ENCODE results near the gene OXSM. TPM values are rescaled to one million over a fixed set of nuclear protein-coding genes. Genes with fewer than 3 reads are reported as not detected.
A peak's percentile ranks its signal among the peaks of the same experiment; 100 is the strongest.

OXSM gene
- total RNA-seq, 1 experiment from 2014 or later, result 21.4 TPM

DNA sequence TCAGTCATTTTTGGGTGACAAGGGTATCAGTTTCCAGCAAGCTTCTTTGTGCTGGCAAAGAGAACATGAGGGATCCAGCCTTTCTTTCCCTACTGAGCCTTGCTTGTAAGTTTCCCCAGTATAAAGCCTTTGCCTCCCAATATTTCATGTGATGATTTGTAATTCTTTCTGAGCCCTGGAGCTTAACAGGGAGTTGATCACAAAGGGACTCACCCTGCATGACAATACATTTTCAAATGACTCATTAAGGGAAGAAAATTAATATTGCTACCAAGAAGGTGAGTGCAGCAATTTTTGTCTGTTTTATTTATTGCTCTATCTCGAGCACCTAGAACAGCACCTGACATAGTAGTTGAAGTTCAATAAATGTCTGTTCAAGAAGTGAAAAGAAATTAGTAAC lies 27.7 kb downstream of the OXSM start:
- no peak overlapping the region for H3K4me2 ChIP-seq (ENCODE audit: low read length)
- no peak overlapping the region for H3K4me3 ChIP-seq (ENCODE audit: low read length)
- no peaks in the 10 kb centered on the region for H3F3A ChIP-seq (ENCODE audit: low read length, unreplicated experiment)
- H3K36me3 ChIP-seq (ENCODE audit: low read depth, low read length), result no peaks in the 10 kb centered on the region
- no peaks in the 10 kb centered on the region for H3K79me2 ChIP-seq (ENCODE audit: low read length)
- no TSS peak for BruUV-seq (replicated peaks)
- no peaks in the 10 kb centered on the region for H3K9me2 ChIP-seq (replicated peaks; ENCODE audit: low read length)
- CTCF ChIA-PET, result no interaction called here
- no peaks in the 10 kb centered on the region for H3K9me3 ChIP-seq (ENCODE audit: low read length)
- peak; percentile 16 for DNase-seq
- H3K27ac ChIP-seq (ENCODE audit: low read length), result no peak overlapping the region
- H3K4me1 ChIP-seq (ENCODE audit: insufficient read depth, low read length), result peaks cover 15% of the 10 kb centered on the region
- intact Hi-C loops (cut with micrococcal nuclease), result no loop called here
- H2AFZ ChIP-seq (ENCODE audit: low read length), result no peak overlapping the region
- POLR2A ChIA-PET (ENCODE audit: unreplicated experiment), result no interaction called here
- H3K27me3 ChIP-seq (ENCODE audit: low read length), result no peaks in the 10 kb centered on the region
- no peak overlapping the region for H3K9ac ChIP-seq (ENCODE audit: low read length)
- no peak for ATAC-seq
- no peaks in the 10 kb centered on the region for H4K20me1 ChIP-seq (ENCODE audit: low read length)
- TF ChIP-seq, protein P1, sequence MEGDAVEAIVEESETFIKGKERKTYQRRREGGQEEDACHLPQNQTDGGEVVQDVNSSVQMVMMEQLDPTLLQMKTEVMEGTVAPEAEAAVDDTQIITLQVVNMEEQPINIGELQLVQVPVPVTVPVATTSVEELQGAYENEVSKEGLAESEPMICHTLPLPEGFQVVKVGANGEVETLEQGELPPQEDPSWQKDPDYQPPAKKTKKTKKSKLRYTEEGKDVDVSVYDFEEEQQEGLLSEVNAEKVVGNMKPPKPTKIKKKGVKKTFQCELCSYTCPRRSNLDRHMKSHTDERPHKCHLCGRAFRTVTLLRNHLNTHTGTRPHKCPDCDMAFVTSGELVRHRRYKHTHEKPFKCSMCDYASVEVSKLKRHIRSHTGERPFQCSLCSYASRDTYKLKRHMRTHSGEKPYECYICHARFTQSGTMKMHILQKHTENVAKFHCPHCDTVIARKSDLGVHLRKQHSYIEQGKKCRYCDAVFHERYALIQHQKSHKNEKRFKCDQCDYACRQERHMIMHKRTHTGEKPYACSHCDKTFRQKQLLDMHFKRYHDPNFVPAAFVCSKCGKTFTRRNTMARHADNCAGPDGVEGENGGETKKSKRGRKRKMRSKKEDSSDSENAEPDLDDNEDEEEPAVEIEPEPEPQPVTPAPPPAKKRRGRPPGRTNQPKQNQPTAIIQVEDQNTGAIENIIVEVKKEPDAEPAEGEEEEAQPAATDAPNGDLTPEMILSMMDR (conservative IDR thresholded peaks at IDR 0.05; ENCODE audit: low read depth, low read length), result no peak
- TF ChIP-seq EZH2phosphoT487 (IDR thresholded peaks at IDR 0.05; ENCODE audit: borderline replicate concordance, low read length) (no peak), EZH2 (IDR thresholded peaks at IDR 0.05; ENCODE audit: low read length, unreplicated experiment) (no peak)

DNA sequence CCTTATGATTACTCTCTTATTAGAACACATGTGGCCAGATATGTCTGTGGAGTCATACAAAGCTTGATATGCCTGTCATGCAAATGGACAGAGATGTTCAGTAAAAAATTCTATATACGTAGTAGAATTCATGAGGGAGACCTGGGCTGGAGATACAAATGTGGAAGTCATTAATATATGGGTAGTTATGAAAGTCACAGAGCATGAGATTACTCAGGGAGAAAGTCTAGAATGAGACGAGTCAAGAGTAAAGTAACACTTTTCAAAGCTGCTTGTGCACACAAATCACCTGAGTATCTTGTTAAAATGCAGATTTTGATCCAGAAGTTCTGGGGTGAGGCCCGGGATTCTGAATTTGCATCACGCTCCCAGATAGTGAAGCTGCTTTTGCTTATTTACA lies 28.4 kb downstream of the OXSM start:
- intact Hi-C loops (cut with micrococcal nuclease), result no loop called here
- Histone ChIP-seq H3K9me2 (replicated peaks; ENCODE audit: low read length) (no peaks in the 10 kb centered on the region), H3K4me2 (ENCODE audit: low read length) (no peak overlapping the region), H3K4me3 (ENCODE audit: low read length) (no peak overlapping the region), H3K9me3 (ENCODE audit: low read length) (no peaks in the 10 kb centered on the region), H3K9ac (ENCODE audit: low read length) (no peak overlapping the region), H3K4me1 (ENCODE audit: insufficient read depth, low read length) (peaks cover 15% of the 10 kb centered on the region), H2AFZ (ENCODE audit: low read length) (no peak overlapping the region), H3K27me3 (ENCODE audit: low read length) (no peaks in the 10 kb centered on the region), H3K79me2 (ENCODE audit: low read length) (no peaks in the 10 kb centered on the region), H3F3A (ENCODE audit: low read length, unreplicated experiment) (no peaks in the 10 kb centered on the region), H4K20me1 (ENCODE audit: low read length) (no peaks in the 10 kb centered on the region), H3K27ac (ENCODE audit: low read length) (no peak overlapping the region), H3K36me3 (ENCODE audit: low read depth, low read length) (no peaks in the 10 kb centered on the region)
- ChIA-PET CTCF (no interaction called here), POLR2A (ENCODE audit: unreplicated experiment) (no interaction called here)
- TF ChIP-seq EZH2 (IDR thresholded peaks at IDR 0.05; ENCODE audit: low read length, unreplicated experiment), result no peak
- no peak for TF ChIP-seq EZH2phosphoT487 (IDR thresholded peaks at IDR 0.05; ENCODE audit: borderline replicate concordance, low read length)
- TF ChIP-seq, protein P1 (conservative IDR thresholded peaks at IDR 0.05; ENCODE audit: low read depth, low read length), result no peak
- DNase-seq (no peak), ATAC-seq (no peak)
- no TSS peak for BruUV-seq (replicated peaks)

DNA sequence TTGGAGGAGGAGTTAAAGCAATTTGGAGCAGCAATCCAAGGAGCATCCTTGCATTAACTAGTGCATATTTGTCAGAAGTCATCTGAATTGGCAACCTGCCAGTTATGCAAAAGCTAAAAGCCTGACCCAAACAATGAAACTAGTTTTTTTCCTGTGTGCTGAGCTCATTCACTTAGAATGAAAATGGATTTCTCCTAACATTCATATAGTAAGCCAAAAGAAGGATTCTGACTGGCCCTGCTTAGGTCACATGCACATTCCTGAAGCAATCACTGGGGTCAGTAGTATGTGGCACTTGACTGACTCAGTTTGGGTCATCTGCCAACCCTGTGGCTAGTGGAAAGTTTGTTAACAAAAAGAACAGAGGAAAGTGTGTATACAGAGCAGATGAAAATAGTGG lies 30.5 kb downstream of the OXSM start:
- H3K79me2 ChIP-seq (ENCODE audit: low read length), result no peaks in the 10 kb centered on the region
- no peak overlapping the region for H3K9ac ChIP-seq (ENCODE audit: low read length)
- POLR2A ChIA-PET (ENCODE audit: unreplicated experiment), result interaction anchor here (0.6 kb wide), 1 partner anchor 1648 kb away, joined by 4 read pairs; no protein-coding TSS in a partner anchor
- no peak overlapping the region for H2AFZ ChIP-seq (ENCODE audit: low read length)
- TF ChIP-seq EZH2 (IDR thresholded peaks at IDR 0.05; ENCODE audit: low read length, unreplicated experiment), result no peak
- no peak for TF ChIP-seq EZH2phosphoT487 (IDR thresholded peaks at IDR 0.05; ENCODE audit: borderline replicate concordance, low read length)
- TF ChIP-seq, protein P1 (conservative IDR thresholded peaks at IDR 0.05; ENCODE audit: low read depth, low read length), result no peak
- no peaks in the 10 kb centered on the region for H4K20me1 ChIP-seq (ENCODE audit: low read length)
- CTCF ChIA-PET, result no interaction called here
- no peaks in the 10 kb centered on the region for H3K9me3 ChIP-seq (ENCODE audit: low read length)
- peak overlapping the region; percentile 32 for H3K4me2 ChIP-seq (ENCODE audit: low read length)
- no peaks in the 10 kb centered on the region for H3K27me3 ChIP-seq (ENCODE audit: low read length)
- H3K36me3 ChIP-seq (ENCODE audit: low read depth, low read length), result no peaks in the 10 kb centered on the region
- H3K4me1 ChIP-seq (ENCODE audit: insufficient read depth, low read length), result peaks cover 15% of the 10 kb centered on the region
- intact Hi-C loops (cut with micrococcal nuclease), result loop anchor here (2.0 kb wide), 2 partner anchors 28 to 38 kb away; partner anchors contain the start of gene NGLY1
- peak; percentile 87 for DNase-seq
- peak overlapping the region; percentile 43 for H3K27ac ChIP-seq (ENCODE audit: low read length)
- peak; percentile 88 for ATAC-seq
- H3K4me3 ChIP-seq (ENCODE audit: low read length), result no peak overlapping the region
- no TSS peak for BruUV-seq (replicated peaks)
- H3K9me2 ChIP-seq (replicated peaks; ENCODE audit: low read length), result no peaks in the 10 kb centered on the region
- no peaks in the 10 kb centered on the region for H3F3A ChIP-seq (ENCODE audit: low read length, unreplicated experiment)

All from PC-3 (cell line).